Testis (tissue), 2 donors: Measurements from ENCODE around the gene HRG.

Experiments
- CTCF ChIP-seq, 3 experiments: fragments of 450-650 bp in 2 of 3; fragments of 200-600 bp in 1 of 3; sonication (generic) in 1 of 3; IDR thresholded peaks; one replicate each; pipeline ENCODE4 v1.5.1; 2016 to 2019; ENCODE audit warnings: antibody characterized with exemption in 3 of 3, mild to moderate bottlenecking in 2 of 3, moderate library complexity in 1 of 3
- POLR2A ChIP-seq: fragments of 450-650 bp; IDR thresholded peaks from one replicate; pipeline ENCODE4 v1.6.1; 2017; ENCODE audit warnings: antibody characterized with exemption, mild to moderate bottlenecking, moderate library complexity

DNA sequence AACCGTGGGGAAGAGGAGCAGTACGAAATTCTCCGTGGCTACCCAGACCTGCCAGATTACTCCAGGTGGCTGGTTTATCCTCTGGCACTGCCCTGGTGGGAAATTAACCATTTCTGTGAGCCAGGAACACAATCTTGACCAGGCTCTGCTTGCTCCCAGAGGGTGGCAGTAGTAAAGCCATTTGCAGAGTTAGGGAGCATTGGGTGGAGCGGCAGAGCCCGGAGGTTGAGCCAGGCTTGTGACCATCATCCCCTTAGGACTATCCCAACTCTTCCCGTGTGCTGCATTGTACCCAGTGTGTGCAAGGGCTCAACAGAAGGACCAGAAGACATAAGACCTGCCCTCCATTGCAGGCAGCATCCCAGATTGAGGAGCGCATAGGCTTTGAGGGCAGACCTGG is 56.6 kb downstream of the HRG start:
- no peak for TF ChIP-seq CTCF (IDR thresholded peaks at IDR 0.05)
- no peak for TF ChIP-seq POLR2A
